Measurements from ENCODE around the gene IFNGR1.

IFNGR1 gene

DNA sequence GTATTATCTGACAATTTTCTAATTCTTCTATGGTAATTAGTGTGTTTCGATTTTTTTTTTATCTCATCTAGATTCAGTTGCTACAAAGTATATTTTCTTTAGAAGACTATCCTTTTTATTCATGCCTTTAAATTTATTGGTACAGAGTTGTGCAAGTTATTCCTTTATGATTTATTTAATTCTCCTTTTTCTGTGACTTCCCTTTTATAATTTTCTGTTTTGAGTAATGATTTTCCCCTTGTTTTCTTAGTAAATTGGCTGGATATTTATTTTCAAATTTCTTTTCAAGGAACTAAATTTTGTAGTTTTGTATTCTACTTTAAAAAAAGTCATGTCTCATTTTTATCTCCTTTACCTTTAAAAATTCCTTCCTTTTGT lies 43.3 kb downstream of the IFNGR1 start:
- DNase-seq (ENCODE audit: low spot score) = no peak

DNA sequence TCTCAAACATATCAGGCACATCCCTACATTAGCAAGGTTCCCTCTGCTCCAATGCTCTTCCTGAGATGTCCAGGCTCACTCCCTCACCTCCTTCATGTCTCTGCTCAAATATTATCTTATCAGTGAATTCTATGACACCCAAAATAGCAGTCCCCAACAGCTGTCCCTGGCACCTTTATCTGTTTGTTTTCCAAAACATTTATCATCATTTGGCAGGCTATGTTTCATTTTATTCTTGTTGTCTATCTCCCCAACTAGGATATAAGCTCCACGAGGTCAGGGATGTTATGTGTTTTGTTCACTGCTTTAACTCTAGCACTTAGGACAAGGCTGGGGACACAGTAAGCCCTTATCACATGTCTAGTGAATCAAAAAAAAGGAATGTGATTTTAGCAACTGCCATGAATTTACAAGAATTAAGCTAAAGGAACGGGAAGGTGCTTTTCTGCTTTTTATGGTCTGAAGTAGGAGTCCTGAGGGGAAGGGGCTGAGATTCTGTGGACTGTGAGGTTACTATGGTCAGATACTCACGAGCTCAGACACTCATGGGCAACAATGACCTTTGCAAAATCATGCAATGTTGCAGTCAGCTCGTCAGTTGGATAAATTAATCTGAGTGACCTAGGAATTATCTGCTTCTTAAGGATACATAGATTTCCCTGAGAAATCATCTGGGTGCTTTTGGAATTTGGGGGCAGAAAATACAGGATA lies 43.9 kb downstream of the IFNGR1 start:
- no peak for DNase-seq (ENCODE audit: low spot score)

DNA sequence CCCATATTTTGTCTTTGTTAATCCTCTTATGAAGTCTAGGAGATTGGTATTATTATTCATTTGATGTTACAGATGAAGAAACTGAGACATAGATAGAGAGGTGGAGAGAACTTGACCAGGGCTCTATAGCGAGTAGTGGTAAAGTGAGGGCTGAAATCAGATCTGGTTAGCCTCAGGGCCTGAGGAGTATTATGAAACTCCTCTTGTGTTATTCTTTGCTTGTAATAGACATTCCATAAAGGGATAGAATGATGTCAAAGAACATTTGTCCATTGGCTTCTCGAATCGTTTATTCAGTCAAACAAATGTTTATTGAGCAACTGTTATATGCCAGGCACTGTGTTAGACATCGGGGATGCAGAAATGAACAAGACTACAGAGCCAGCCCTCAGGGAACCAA lies 45.7 kb downstream of the IFNGR1 start, which contains the start of gene IL22RA2:
TSS of gene IL22RA2 (minus strand) at position 144 of the 400 bp plus-strand sequence. CDS start 11,895 bp downstream, outside the sequence.
- DNase-seq (ENCODE audit: low spot score) = no peak

DNA sequence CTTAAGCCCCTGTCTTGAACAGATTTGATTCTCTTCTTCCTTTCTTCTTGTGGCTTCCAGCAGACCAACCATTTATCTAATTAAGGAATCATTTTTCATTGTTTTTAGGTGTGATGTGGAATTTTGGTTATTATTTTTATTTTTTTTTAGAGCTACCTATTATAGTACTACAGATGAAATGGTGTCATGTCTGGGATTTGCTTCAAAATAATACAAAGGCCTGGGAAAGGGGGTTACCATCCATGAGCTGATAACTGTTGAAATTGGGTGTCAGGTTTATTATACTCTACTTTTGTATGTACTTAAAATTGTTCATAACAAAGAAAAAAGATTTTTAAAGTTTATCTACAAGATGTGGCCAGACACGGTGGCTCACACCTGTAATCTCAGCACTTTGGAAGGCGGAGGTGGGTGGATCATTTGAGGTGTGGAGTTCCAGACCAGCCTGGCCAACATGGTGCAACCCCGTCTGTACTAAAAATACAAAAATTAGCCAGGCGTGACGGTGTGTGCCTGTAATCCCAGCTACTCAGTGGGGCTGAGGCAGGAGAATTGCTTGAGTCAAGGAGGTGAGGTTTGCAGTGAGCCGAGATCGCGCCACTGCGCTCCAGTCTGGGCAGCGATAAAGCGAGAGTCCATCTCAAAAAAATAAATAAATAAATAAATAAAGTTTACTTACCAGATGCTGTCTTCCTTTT lies 46.3 kb downstream of the IFNGR1 start:
- DNase-seq (ENCODE audit: low spot score) = no peak

DNA sequence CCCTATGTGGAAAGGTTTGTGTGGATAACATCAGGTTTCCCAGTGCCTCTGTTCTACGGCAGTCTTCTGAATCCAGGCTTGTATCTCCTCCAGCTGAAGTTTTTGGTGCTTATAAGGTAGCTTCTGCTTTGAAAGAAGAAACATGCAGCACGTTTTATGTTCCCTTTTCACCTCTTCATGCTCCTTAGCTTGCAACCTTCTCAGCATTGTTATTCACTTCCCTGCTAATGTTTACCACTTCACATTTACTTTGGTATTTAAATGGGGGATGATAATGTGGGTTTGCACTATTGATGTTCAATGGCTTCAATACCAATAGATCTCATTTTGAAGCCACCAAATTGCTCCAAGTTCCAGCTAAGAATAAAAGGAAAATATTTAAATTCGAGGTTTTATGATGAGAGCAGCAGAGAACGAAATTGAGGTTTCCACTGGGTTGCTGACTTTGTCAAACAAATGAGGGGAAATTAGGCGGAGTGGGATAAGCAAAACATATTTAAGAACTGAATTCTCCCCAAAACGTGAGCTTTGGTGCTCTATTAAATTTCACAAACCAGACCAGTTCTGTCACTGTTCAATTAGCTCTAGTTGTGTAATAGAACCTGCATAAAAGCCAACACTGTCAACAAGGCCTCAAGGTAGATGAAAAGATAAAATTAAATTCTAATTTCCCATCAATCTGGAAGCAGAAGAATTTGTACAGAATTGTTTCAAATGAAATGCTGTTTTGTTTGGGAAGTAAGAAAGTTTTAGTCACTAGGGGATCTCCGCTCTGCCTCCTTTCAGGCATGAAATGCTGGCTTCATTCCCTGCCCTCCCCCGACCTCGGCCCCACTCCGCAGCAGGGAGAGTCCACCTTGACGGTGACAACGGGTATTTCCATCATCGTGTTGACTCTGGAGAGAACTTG lies 47.1 kb downstream of the IFNGR1 start:
- no peak for DNase-seq (ENCODE audit: low spot score)

DNA sequence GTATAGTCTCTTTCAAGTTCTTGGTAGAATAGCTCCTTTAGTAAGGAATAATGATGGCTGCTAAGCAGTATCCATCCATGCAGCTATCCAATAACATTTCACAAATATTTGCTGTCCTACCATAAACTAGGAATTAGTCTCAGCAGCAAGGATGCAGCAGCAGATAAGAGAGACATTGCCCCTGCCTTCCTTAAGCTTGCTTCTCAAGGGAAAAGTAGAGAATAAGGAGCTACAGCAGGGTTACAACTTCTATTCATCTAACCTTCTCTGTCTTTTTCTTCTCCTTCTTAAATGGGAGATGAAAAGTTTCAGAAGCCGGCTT lies 48.2 kb downstream of the IFNGR1 start:
- no peak for DNase-seq (ENCODE audit: low spot score)

DNA sequence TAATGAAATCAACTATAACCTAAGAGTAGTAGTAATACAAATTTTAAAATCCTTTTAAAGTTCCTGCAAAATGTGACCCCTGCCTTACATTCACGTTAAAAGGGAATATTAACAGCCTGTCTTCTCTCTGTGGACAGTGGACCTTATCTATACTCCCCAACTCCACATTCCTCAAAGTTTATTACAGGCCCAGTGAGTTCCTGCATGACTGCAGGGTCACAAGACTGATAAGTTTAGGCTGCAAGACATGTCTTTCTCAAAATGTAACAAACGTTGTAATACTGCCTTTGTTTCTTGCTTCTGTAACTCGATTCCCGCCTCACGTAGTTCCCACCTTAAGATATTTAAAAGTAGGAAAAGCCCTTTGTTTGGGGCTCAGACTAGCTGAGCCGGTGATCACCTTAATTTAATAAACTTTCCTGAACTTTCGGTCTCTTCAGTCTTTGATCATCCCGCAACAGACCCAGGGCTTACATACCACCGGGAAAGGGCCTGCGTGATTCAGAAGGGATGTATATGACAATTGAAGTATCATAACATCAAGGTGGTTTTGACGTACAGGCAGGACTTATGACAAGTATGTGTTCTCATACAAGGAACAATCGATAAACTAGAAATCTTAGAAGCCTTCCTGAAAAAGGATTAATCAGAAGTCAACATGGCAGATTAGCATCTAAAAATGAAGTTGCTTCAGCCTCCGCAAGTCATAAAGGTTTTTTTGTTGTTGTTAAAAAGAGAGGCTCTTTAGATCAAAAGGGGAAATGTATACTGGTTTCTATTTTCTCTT lies 48.7 kb downstream of the IFNGR1 start:
- no peak for DNase-seq (ENCODE audit: low spot score)

DNA sequence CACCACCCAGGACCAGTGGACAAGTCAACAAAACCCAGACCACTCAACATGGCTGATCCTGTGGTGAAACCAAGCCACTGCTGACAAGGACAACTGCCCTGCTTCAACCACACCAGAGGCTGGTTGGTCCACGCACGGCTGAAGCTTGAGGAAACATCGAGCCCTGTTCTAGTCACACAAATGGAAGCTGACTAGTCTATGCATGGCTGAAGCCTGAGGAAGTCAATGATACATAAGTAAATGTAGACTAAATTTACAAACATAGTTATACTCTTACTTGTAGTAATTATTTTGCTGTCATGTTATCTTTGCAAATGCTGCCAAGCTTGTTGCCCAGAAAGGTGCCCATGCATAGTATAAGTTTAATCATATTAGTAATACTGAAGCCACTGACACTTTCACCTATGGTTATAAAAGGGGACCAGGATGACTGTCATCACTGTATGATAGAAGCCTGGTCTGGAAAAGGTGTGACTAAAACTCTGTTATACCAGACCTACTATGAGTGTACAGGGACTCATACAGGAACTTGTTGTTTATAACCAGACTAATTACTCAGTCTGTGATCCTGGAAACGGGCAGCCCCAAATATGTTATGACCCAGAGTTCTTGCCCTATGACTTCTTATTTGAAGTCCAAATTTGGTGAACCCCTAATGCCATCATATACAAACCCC lies 51.3 kb downstream of the IFNGR1 start:
- DNase-seq (ENCODE audit: low spot score) = no peak

DNA sequence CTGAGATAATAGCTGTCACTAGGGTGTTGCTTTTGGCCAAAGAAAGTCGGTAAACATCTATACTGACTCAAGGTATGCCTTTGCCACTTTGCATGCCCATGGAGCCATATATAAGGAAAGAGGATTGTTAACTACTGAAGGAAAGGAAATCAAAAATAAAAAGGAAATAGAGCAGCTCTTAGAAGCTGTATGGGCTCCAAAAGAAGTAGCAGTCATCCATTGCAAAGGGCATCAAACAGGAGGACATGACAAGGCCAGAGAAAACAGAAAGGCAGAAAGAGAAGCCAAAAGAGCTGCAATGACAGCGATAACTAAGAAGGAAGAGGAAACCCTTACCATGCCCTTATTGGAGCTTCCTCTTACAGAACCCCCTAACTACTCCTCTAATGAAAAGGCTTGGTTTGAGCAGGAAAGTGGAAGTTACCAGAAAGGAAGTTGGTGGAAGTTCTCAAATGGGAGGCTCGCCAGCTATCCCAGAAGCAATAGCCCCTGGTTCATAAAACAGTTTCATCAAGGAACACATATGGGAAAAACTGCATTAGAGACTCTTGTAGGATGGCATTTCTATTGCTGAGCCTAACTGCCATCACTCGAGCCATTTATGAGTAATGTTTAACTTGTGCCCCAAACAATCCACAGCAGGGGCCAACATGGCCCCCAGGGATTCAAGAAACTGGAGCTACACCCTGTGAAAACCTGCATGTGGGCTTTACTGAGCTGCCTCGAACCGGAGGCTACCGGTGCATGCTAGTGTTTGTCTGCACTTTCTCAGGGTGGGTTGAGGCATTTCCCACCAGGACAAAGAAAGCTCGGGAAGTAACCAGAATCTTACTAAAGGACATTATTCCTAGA lies 52.7 kb downstream of the IFNGR1 start:
- DNase-seq (ENCODE audit: low spot score) = no peak

DNA sequence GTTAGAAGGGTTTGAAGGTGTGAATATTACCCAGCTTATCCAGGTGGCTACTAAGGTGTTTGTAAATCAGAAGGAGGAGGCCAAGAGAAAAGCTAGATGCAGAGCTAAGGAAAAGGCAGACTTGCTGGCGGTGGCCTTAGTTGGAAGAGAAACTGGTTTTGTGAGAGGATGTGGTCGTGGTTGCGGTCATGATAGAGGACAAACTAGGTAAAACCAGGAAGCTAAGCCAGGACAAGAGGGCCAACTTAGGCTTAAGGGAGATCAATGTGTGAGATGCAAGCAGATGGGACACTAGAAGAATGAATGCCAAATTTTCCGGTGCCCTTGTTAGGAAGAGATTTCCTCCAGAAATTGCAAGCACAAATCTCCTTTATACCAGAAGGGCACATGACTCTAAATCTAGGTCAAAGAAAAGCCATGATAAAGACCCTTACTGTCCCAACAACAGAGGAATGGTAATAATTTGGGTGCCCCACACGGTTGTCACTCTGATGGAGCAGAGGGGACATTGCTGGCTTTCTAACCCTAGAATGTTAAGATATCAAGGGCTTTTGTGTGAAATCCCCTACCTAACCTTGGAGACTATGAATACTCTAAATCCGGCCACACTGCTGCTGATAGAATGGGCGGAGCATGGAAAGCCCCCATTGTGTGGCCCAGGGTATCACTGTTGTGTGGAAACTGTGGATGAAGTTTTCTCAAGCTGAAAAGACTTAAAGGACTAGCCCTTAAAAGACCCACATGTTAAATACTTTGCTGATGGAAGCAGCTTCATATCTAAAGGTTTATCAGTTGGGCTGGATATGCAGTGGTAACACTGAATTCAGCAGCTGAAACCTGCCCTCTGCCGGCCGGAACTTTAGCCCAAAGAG lies 53.6 kb downstream of the IFNGR1 start:
- DNase-seq (ENCODE audit: low spot score) = peak; percentile 30

DNA sequence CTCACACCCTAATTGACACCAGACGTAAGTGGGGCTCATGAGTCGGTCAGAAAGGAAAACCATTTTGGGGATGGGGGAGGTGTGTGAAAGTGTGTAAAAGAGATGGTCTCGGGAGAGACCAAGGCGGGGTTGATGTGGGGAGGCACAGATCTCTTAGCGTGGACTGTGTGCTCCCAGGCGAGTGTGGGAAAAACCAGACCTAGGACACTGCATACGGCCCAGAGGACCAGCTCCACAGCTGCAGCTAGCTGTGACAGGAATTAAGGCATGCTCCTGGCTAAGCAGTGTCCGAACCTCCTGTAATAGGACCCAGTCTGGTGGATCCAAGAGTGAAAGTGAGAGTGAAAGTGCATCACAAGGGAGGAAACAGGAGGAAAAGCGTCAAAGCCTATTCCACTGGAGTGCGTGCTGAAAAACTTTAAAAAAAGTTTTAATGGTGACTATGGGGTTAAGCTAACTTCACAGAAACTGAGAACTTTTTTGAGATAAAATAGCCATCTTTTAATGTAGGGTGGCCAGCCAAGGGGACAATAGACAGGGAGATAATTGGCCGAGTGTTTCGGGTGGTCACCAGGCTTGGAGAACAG lies 55.4 kb downstream of the IFNGR1 start:
- DNase-seq (ENCODE audit: low spot score) = no peak

DNA sequence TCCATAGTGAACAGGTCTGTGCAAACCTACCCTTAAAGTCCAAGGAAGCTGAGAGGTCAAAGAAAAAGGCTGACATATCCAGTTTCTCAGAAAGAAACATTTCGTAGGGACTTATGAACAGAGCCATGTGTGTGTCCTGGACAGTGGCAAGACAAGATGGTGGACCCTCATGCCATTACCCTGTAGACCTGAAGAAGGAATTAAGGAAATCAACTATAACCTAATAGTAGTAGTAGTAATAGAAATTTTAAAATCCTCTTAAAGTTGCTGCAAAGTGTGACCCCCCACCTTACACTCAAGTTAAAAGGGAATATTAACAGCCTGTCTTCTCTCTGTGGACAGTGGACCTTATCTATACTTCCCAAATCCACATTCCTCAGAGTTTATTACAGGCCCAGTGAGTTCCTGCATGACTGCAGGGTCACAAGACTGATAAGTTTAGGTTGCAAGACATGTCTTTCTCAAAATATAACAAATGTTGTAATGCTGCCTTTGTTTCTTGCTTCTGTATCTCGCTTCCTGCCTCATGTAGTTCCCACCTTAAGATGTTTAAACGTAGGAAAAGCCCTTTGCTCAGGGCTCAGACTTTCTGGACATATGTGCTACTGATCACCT lies 56.4 kb downstream of the IFNGR1 start:
- no peak for DNase-seq (ENCODE audit: low spot score)

DNA sequence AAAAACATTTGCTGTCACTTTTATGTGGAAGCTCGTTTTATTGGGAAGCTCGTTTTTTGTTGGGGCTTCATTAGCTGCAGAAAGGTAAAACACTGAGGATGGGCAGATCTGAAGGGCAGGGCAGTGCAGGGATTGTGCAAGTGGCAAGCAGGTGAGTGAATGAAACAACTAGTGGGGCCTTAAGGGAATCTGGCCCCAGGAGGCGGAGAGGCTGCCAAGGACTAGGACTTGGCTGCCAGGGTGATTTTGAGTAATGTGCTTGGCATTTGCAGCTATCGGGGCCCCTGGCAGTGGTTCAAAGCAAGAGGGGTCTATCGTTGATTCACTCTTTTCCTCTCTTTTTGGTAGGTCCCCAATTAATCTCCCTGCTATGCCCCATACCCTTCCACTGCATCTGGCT lies 57.2 kb downstream of the IFNGR1 start:
- DNase-seq (ENCODE audit: low spot score) = no peak

DNA sequence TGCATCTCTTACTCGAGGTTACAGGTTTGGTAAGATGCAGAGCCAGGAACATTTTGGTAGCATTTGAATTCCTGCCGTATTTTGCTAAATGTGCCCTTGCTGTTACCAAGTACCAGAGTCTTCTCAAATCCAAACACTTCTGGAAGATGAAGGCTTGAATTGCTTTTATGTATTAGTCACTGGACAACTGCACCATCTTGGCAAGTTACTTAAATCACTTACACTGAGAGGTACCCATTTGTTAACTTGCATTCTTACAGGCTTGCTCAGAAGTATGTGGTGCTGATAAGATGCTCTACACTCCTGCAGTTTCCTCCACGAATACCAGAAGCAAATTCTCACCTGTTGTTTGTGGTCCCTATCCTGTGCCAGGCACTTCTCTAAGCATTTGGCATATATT lies 58.4 kb downstream of the IFNGR1 start:
- DNase-seq (ENCODE audit: low spot score) = no peak

DNA sequence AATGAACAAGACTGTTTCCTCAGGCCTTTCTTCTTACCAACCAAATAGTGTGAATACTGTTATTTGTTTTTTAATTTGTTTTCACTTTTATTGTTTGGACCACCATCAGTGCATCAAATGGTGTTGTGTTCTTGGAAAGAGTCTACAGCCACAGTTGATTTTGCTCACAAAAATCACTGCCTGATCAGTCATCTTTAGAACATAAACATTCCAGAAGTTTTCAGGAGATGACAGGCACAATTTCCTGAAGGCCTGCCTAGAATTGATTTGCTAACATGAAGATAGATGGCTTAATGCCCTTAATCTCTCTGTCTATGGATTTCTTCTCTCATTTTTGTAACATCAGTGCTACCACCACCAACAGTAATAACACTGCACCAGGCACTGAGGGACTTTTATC lies 59.3 kb downstream of the IFNGR1 start:
- no peak for DNase-seq (ENCODE audit: low spot score)

DNA sequence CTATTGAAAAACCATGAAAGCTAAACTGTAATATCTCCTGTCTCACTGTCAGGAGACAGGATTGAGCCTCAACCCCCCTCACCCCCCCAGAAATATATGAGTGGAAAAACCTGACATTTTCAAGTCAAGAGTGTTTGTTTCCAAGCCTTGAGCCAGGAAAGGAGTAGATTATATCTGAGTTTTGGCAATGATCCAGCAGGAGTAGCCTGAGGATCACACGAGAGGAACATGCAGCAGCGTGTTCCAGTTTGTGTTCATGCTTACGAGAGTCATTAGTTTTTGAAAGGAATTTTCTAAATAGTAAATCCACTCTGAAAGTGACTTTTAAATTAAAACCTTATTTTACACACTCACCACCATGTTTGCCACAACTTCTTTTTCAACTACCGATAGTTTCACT lies 61.6 kb downstream of the IFNGR1 start:
- no peak for DNase-seq (ENCODE audit: low spot score)

DNA sequence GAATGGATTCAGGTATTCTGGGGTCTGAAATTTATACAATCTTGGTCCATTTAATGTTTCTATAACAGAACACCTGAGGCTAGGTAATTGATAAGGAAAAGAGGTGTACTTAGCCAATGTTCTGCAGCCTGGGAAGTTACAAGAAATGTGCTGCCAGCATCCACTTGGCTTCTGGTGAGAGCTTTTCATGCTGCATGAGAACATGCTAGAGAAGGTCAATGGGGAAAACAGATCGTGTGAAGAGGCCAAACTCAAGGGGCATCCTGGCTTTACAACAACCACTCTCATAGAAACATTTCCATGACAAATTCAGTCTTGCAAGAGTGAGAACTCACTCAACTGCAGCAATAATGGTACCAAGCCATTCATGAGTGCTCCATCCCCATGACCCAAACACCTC lies 62.5 kb downstream of the IFNGR1 start:
- DNase-seq (ENCODE audit: low spot score) = no peak

DNA sequence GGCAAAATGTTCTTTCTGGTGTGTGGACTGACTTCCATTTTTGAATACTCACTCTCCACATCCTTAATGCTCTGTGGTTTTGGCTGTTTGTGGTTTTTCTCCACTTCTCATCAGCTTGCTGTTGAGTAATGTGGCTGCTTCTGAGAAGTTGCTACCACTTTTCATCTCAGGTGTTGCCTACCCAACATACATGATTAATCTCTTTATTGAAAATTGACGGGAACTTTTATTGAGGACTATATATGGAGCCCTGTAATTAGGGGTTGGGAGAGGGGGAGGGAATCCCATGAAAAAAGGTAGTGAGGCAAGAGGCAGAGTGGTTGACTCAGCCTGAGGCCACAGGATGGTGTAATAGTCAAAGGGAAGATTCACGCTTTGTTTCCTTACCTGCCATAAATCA lies 63.4 kb downstream of the IFNGR1 start:
- DNase-seq (ENCODE audit: low spot score) = peak; percentile 61

DNA sequence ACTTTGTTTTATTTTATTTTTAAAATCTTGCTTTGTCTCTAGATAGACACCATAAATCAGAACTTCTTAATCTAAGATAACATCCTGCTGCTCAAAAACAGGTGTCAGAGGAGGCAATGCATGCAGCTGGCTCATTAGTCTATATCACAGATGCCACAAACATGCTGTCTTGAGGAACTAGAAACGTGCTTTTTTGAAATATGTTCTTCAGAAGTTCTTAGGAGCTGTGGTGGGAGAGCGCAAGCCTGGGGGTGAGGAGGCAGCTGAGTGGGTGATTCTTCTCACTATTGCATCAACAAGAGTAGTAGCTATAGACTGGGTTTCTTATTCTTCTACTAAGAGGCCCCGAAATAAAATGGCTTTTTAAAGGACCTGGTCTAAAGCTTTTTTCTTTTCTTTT lies 69.1 kb downstream of the IFNGR1 start:
- DNase-seq (ENCODE audit: low spot score) = no peak

Measured in CD4-positive, alpha-beta T cell treated with Interleukin-6 at 100 ng/mL for 8 hours (primary cell).